ENCODE measurements around the gene KLHL15. TPM values are rescaled to one million over a fixed set of nuclear protein-coding genes. Genes with fewer than 3 reads are reported as not detected.
A peak's percentile ranks its signal among the peaks of the same experiment; 100 is the strongest.

Gene KLHL15
- total and polyA plus RNA-seq, 7 donors, result 2.1 to 10.2 (median 5.0) TPM

- peak; percentile 91 to 97 (median 92) for ATAC-seq
Observed at GRCh38 chrX:24024819-24025740, 1.9 kb downstream of the KLHL15 start.

GRCh38 chrX:24023972-24024669 lies 2.9 kb downstream of the KLHL15 start:
- intact Hi-C loops (cut with DNase I), result loop anchor here in 1 of 2 donors (5.0 kb wide), 1 partner anchor 117 kb away; the partner anchor contains the start of genes APOO and CXorf58
- peak overlapping the region; percentile 85 for H3K4me3 ChIP-seq
- H3K27ac ChIP-seq, result peak overlapping the region; percentile 92
- H3K4me1 ChIP-seq, result no peaks in the 10 kb centered on the region
- ATAC-seq (peak in 3 of 4 donors; percentile 28 to 57 (median 44)), DNase-seq (no peak)
- no peaks in the 10 kb centered on the region for H3K36me3 ChIP-seq (ENCODE audit: insufficient read depth in 1 of 2, low read depth in 1 of 2)
- no peaks in the 10 kb centered on the region for H3K9me3 ChIP-seq
- WGBS, 3 donors, result 0 to 35% (median 2%) methylated on average over 19 of the region's 19 CpGs
- peaks cover 0 to 11% (median 0%) of the 10 kb centered on the region in 3 donors for H3K27me3 ChIP-seq (ENCODE audit: insufficient read depth in 3 of 3, low read length in 2 of 3)
- no peak for TF ChIP-seq CTCF (IDR thresholded peaks at IDR 0.05)

More at GRCh38 chrX:24024819-24025740, 1.9 kb downstream of the KLHL15 start:
- Histone ChIP-seq H3K4me1 (no peaks in the 10 kb centered on the region), H3K9me3 (no peaks in the 10 kb centered on the region), H3K4me3 (peak overlapping the region; percentile 85), H3K27me3 (ENCODE audit: insufficient read depth in 3 of 3, low read length in 2 of 3) (peaks cover 0 to 15% (median 0%) of the 10 kb centered on the region in 3 donors), H3K36me3 (ENCODE audit: insufficient read depth in 1 of 2, low read depth in 1 of 2) (no peaks in the 10 kb centered on the region), H3K27ac (peak overlapping the region; percentile 92)
- peak; percentile 89 to 93 for DNase-seq
- WGBS, 3 donors, result 0 to 28% (median 1%) methylated on average over 6 to 106 of the region's 111 CpGs
- intact Hi-C loops (cut with DNase I), result loop anchor here in 1 of 2 donors (1.0 to 5.0 kb wide), 2 partner anchors 29 to 118 kb away; partner anchors contain the start of genes APOO, CXorf58 and EIF2S3
- peak; percentile 33 for TF ChIP-seq CTCF (IDR thresholded peaks at IDR 0.05)

- peaks cover 0 to 10% (median 0%) of the 10 kb centered on the region in 3 donors for H3K27me3 ChIP-seq (ENCODE audit: insufficient read depth in 3 of 3, low read length in 2 of 3)
- ATAC-seq (no peak), DNase-seq (no peak)
- H3K27ac ChIP-seq, result no peak overlapping the region
- no peak for TF ChIP-seq CTCF (IDR thresholded peaks at IDR 0.05)
- H3K4me3 ChIP-seq, result peak overlapping the region; percentile 85
- no peaks in the 10 kb centered on the region for H3K36me3 ChIP-seq (ENCODE audit: insufficient read depth in 1 of 2, low read depth in 1 of 2)
- intact Hi-C loops (cut with DNase I), result loop anchor here in 1 of 2 donors (5.0 kb wide), 1 partner anchor 116 kb away; the partner anchor contains the start of genes APOO and CXorf58
- no peaks in the 10 kb centered on the region for H3K4me1 ChIP-seq
- 12 to 26% (median 22%) methylated on average over 1 of the region's 1 CpG for WGBS, 3 donors
- H3K9me3 ChIP-seq, result no peaks in the 10 kb centered on the region
Observed at GRCh38 chrX:24023544-24023943, 3.4 kb downstream of the KLHL15 start.

GRCh38 chrX:24020306-24020876 lies 6.6 kb downstream of the KLHL15 start:
- Histone ChIP-seq H3K36me3 (ENCODE audit: insufficient read depth in 1 of 2, low read depth in 1 of 2) (no peaks in the 10 kb centered on the region), H3K27me3 (ENCODE audit: insufficient read depth in 3 of 3, low read length in 2 of 3) (peaks cover 0 to 10% (median 0%) of the 10 kb centered on the region in 3 donors), H3K4me1 (no peaks in the 10 kb centered on the region), H3K4me3 (no peak overlapping the region), H3K27ac (no peak overlapping the region), H3K9me3 (no peaks in the 10 kb centered on the region)
- WGBS, 3 donors, result 65 to 73% (median 66%) methylated on average over 3 of the region's 3 CpGs
- no peak for TF ChIP-seq CTCF (IDR thresholded peaks at IDR 0.05)
- ATAC-seq (no peak), DNase-seq (no peak)
- intact Hi-C loops (cut with DNase I), result loop anchor here in 1 of 2 donors (5.0 kb wide), 1 partner anchor 113 kb away; the partner anchor contains the start of genes APOO and CXorf58

All from psoas muscle (tissue), 8 donors.